ENCODE results near the gene ZNF467.

DNA sequence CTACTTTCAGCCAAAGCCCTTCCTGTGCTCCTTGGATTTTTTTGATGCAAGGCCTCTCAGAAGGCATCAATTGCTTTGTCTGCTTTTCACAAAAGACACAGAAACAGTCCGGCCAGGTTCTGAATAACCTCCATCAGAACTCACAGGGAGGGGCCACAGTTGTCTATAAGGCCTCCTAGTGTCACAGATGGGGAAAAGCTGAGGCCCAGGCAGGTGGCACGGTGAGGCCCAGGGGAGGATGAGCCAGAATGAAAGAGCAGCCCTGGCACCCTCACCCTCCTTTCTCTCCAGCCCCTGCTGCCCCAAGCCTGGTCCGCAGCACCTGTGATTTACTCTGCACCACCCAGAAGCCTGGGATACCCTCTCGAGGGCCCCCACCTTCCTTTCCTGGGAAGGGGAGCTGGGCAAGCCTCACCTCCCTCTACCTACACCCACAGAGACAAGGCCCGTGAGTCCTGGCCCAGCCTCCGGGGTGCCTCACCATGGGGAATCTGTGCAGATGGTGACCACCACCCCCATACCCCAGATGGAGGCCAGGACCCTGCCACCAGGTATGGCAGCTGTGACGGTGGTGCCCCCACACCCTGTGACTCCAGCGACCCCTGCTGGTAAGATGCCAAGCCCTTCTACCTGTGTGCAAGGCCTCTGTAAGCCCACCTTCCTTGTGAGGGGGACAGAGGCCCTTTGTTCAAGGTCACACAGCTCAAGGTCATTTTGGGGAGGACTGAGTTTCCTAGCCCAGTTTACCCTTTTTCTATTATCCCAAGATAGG, 26.2 kb upstream of the ZNF467 start:
- TF ChIP-seq, protein P1, sequence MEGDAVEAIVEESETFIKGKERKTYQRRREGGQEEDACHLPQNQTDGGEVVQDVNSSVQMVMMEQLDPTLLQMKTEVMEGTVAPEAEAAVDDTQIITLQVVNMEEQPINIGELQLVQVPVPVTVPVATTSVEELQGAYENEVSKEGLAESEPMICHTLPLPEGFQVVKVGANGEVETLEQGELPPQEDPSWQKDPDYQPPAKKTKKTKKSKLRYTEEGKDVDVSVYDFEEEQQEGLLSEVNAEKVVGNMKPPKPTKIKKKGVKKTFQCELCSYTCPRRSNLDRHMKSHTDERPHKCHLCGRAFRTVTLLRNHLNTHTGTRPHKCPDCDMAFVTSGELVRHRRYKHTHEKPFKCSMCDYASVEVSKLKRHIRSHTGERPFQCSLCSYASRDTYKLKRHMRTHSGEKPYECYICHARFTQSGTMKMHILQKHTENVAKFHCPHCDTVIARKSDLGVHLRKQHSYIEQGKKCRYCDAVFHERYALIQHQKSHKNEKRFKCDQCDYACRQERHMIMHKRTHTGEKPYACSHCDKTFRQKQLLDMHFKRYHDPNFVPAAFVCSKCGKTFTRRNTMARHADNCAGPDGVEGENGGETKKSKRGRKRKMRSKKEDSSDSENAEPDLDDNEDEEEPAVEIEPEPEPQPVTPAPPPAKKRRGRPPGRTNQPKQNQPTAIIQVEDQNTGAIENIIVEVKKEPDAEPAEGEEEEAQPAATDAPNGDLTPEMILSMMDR (IDR thresholded peaks at IDR 0.05): peak in 3 of 7 experiments; percentile 10 to 41 (median 36)
- TF ChIP-seq POLR2A (IDR thresholded peaks at IDR 0.05): no peak
- TF ChIP-seq EP300 (IDR thresholded peaks at IDR 0.05): no peak
